ENCODE measurements around the gene CLEC4E. TPM values are rescaled to one million over a fixed set of nuclear protein-coding genes. Genes with fewer than 3 reads are reported as not detected.
A peak's percentile ranks its signal among the peaks of the same experiment; 100 is the strongest.
"Not testable (repeated sequence)": the region's sequence is repeated elsewhere in the genome, so short reads cannot be mapped to it uniquely, and the experiment has no call there.

Gene CLEC4E
- not detected in 2 replicates for total RNA-seq

GRCh38 chr12:8540831-8541230 is at the start of gene CLEC4E:
TSS of gene CLEC4E (minus strand) at chr12:8540905. CDS start at chr12:8540797, 108 bp downstream.
- not testable (repeated sequence) for DNase-seq (ENCODE audit: low read depth in 2 of 2)

GRCh38 chr12:8589679-8590078 is 49.0 kb upstream of the CLEC4E start:
- no peak for DNase-seq (ENCODE audit: low read depth in 2 of 2)

GRCh38 chr12:8584478-8584877 is 43.8 kb upstream of the CLEC4E start:
- not testable (repeated sequence) for DNase-seq (ENCODE audit: low read depth in 2 of 2)

GRCh38 chr12:8584004-8584403 is 43.3 kb upstream of the CLEC4E start:
- DNase-seq (ENCODE audit: low read depth in 2 of 2) = no peak

- DNase-seq (ENCODE audit: low read depth in 2 of 2) = no peak
Observed at GRCh38 chr12:8581098-8581784, 40.5 kb upstream of the CLEC4E start.

- DNase-seq (ENCODE audit: low read depth in 2 of 2) = no peak
Observed at GRCh38 chr12:8577879-8578278, 37.2 kb upstream of the CLEC4E start.

GRCh38 chr12:8572507-8572906 is 31.8 kb upstream of the CLEC4E start:
- no peak for DNase-seq (ENCODE audit: low read depth in 2 of 2)

- no peak for DNase-seq (ENCODE audit: low read depth in 2 of 2)
Observed at GRCh38 chr12:8566525-8566924, 25.8 kb upstream of the CLEC4E start.

- DNase-seq (ENCODE audit: low read depth in 2 of 2) = not testable (repeated sequence)
Observed at GRCh38 chr12:8566052-8566451, 25.3 kb upstream of the CLEC4E start.

GRCh38 chr12:8564656-8565055 is 24.0 kb upstream of the CLEC4E start:
- DNase-seq (ENCODE audit: low read depth in 2 of 2) = no peak

- no peak for DNase-seq (ENCODE audit: low read depth in 2 of 2)
Observed at GRCh38 chr12:8563356-8563755, 22.7 kb upstream of the CLEC4E start.

GRCh38 chr12:8562310-8562709 is 21.6 kb upstream of the CLEC4E start:
- DNase-seq (ENCODE audit: low read depth in 2 of 2) = no peak

GRCh38 chr12:8561011-8561410 is 20.3 kb upstream of the CLEC4E start:
- no peak for DNase-seq (ENCODE audit: low read depth in 2 of 2)

GRCh38 chr12:8559676-8560075 is 19.0 kb upstream of the CLEC4E start:
- no peak for DNase-seq (ENCODE audit: low read depth in 2 of 2)

- DNase-seq (ENCODE audit: low read depth in 2 of 2) = no peak
Observed at GRCh38 chr12:8556531-8557097, 15.9 kb upstream of the CLEC4E start.

GRCh38 chr12:8554451-8555195 is 13.9 kb upstream of the CLEC4E start:
- peak in 1 of 2 donors; percentile 36 for DNase-seq (ENCODE audit: low read depth in 2 of 2)

- DNase-seq (ENCODE audit: low read depth in 2 of 2) = no peak
Observed at GRCh38 chr12:8553088-8553627, 12.5 kb upstream of the CLEC4E start.

GRCh38 chr12:8549381-8549780 is 8.7 kb upstream of the CLEC4E start:
- no peak for DNase-seq (ENCODE audit: low read depth in 2 of 2)

GRCh38 chr12:8548192-8548591 is 7.5 kb upstream of the CLEC4E start:
- DNase-seq (ENCODE audit: low read depth in 2 of 2) = no peak

GRCh38 chr12:8547645-8548044 is 6.9 kb upstream of the CLEC4E start:
- no peak for DNase-seq (ENCODE audit: low read depth in 2 of 2)

- DNase-seq (ENCODE audit: low read depth in 2 of 2) = no peak
Observed at GRCh38 chr12:8546591-8546990, 5.9 kb upstream of the CLEC4E start.

- peak; percentile 36 to 66 for DNase-seq (ENCODE audit: low read depth in 2 of 2)
Observed at GRCh38 chr12:8544295-8544694, 3.6 kb upstream of the CLEC4E start.

Measured in dermis microvascular lymphatic vessel endothelial cell (primary cell).